HK-2 (cell line): ENCODE data around the gene SULT1C2.
"Not testable (repeated sequence)": the region's sequence is repeated elsewhere in the genome, so short reads cannot be mapped to it uniquely, and the experiment has no call there.

Experiments used
- DNase-seq: peaks from one replicate; pipeline ENCODE4 v3.0.0-alpha.2; 2018; ENCODE audit not compliant: unreplicated experiment

SULT1C2 gene

GRCh38 chr2:108288534-108289106, at the start of gene SULT1C2:
Gene SULT1C2 (plus strand): TSS chr2:108288895. CDS start chr2:108293668, 4,773 bp downstream.
- peak; percentile 46 for DNase-seq

GRCh38 chr2:108239786-108240185, 48.9 kb upstream of the SULT1C2 start, which contains the start of gene SULT1C3:
Gene SULT1C3 (plus strand): TSS chr2:108239968. CDS start chr2:108247195, 7,227 bp downstream.
- DNase-seq, result no peak

GRCh38 chr2:108240966-108241365, 47.7 kb upstream of the SULT1C2 start:
- no peak for DNase-seq

- no peak for DNase-seq
Measured at GRCh38 chr2:108243566-108243965, 45.1 kb upstream of the SULT1C2 start.

- no peak for DNase-seq
Measured at GRCh38 chr2:108244667-108245414, 43.9 kb upstream of the SULT1C2 start.

GRCh38 chr2:108253106-108253505, 35.6 kb upstream of the SULT1C2 start:
- DNase-seq, result no peak

GRCh38 chr2:108257757-108258331, 30.9 kb upstream of the SULT1C2 start:
- no peak for DNase-seq

GRCh38 chr2:108260773-108261172, 27.9 kb upstream of the SULT1C2 start:
- no peak for DNase-seq

- no peak for DNase-seq
Measured at GRCh38 chr2:108262036-108262435, 26.7 kb upstream of the SULT1C2 start.

- no peak for DNase-seq
Measured at GRCh38 chr2:108263401-108263800, 25.3 kb upstream of the SULT1C2 start.

GRCh38 chr2:108266218-108266617, 22.5 kb upstream of the SULT1C2 start:
- DNase-seq, result no peak

- peak; percentile 33 for DNase-seq
Measured at GRCh38 chr2:108267101-108267500, 21.6 kb upstream of the SULT1C2 start.

GRCh38 chr2:108268001-108268400, 20.7 kb upstream of the SULT1C2 start:
- peak; percentile 41 for DNase-seq

- DNase-seq, result no peak
Measured at GRCh38 chr2:108270346-108270745, 18.3 kb upstream of the SULT1C2 start.

GRCh38 chr2:108270768-108271506, 17.8 kb upstream of the SULT1C2 start:
- DNase-seq, result peak; percentile 9

GRCh38 chr2:108271691-108272253, 16.9 kb upstream of the SULT1C2 start:
- DNase-seq, result peak; percentile 45

- no peak for DNase-seq
Measured at GRCh38 chr2:108278631-108279030, 10.1 kb upstream of the SULT1C2 start.

- no peak for DNase-seq
Measured at GRCh38 chr2:108279468-108279867, 9.2 kb upstream of the SULT1C2 start.

- DNase-seq, result no peak
Measured at GRCh38 chr2:108280466-108280865, 8.2 kb upstream of the SULT1C2 start.

- DNase-seq, result not testable (repeated sequence)
Measured at GRCh38 chr2:108284566-108284965, 4.1 kb upstream of the SULT1C2 start.

- no peak for DNase-seq
Measured at GRCh38 chr2:108285616-108286015, 3.1 kb upstream of the SULT1C2 start.

GRCh38 chr2:108287169-108287568, 1.5 kb upstream of the SULT1C2 start:
- DNase-seq, result no peak
